ELF-1 (cell line): ENCODE results near the gene GLI1.
"Not testable (repeated sequence)": the region's sequence is repeated elsewhere in the genome, so short reads cannot be mapped to it uniquely, and the experiment has no call there.

Source experiments
- DNase-seq: peaks from one replicate; pipeline ENCODE4 v3.0.0-alpha.2; 2016; ENCODE audit warnings: low read depth, low spot score

Gene GLI1

GRCh38 chr12:57497223-57498131 lies 37.9 kb downstream of the GLI1 start:
- DNase-seq, result no peak

GRCh38 chr12:57498132-57498502 lies 38.5 kb downstream of the GLI1 start:
- DNase-seq, result no peak

- DNase-seq, result no peak
These were observed 39.0 kb downstream of the GLI1 start for GRCh38 chr12:57498571-57498970.

- DNase-seq, result no peak
These were observed 40.6 kb downstream of the GLI1 start for GRCh38 chr12:57500213-57500612.

GRCh38 chr12:57502311-57502969 lies 42.9 kb downstream of the GLI1 start:
- not testable (repeated sequence) for DNase-seq

DNA sequence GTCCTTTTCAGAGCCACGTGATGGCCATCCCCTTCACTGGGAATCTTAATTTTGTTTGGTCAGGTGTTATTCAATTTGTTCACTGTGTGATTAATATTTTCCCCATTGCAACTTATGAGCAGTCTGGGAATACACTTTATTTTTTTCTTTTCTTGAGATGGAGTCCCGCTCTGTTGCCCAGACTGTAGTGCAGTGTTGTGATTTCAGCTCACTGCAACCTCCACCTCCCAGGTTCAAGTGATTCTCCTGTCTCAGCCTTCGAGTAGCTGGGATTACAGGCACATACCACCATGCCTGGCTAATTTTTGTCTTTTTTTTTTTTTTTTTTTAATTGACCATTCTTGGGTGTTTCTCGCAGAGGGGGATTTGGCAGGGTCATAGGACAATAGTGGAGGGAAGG lies 47.0 kb downstream of the GLI1 start:
- DNase-seq, result not testable (repeated sequence)

- DNase-seq, result not testable (repeated sequence)
These were observed 48.2 kb downstream of the GLI1 start for GRCh38 chr12:57507796-57508195.

DNA sequence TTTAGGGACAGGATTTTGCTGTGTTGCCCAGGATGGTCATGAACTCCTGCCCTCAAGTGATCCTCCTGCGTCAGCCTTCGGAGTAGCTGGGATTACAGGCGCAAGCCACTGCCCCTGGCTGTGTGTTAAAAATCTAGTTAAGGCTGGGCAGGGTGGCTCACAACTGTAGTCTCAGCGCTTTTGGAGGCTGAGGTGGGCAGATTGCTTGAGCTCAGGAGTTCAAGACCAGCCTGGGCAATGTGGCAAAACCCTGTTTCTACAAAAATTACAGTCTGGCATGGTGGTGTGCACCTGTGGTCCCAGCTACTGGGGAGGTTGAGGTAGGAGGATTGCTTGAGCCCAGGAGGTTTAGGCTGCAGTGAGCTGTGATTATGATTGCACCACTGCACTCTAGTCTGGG lies 51.6 kb downstream of the GLI1 start:
- no peak for DNase-seq

- DNase-seq, result no peak
These were observed 52.2 kb downstream of the GLI1 start for GRCh38 chr12:57511588-57512325.

- no peak for DNase-seq
These were observed 53.1 kb downstream of the GLI1 start for GRCh38 chr12:57512665-57513064.

DNA sequence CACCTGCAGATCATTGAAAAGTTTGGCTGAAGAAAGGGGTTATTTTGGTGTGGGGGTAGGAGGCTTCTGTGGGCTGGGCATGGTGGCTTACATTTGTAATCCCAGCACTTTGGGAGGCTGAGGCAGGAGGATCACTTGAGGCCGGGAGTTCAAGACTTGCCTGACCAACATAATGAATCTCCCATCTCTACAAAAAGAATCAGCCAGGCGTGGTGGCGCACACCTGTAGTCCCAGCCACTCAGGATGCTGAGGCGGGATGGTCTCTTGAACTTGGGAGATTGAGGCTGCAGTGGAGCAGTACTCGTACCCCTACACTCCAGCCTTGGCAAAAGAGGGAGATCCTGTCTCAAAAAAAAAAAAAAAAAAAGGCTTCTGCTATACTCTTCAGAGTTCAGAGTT lies 53.7 kb downstream of the GLI1 start:
- DNase-seq, result no peak

DNA sequence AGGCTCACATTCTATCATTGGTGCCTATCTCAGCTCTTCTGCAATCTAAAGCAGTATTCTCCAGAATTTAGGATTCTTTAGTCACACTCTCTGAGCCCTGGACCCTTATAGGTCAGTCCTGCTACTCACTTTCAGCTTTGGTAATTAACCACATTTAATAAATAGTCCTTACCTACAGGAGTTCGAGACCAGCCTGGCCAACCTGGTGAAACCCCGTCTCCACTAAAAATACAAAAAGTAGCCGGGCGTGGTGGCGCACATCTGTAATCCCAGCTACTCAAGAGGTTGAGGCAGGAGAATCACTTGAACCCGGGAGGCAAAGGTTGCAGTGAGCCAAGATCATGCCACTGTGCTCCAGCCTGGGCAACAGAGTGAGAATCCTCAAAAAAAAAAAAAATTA lies 54.1 kb downstream of the GLI1 start:
- DNase-seq, result not testable (repeated sequence)

- not testable (repeated sequence) for DNase-seq
These were observed 54.7 kb downstream of the GLI1 start for GRCh38 chr12:57514246-57514645.

GRCh38 chr12:57514720-57515407 lies 55.3 kb downstream of the GLI1 start:
- DNase-seq, result no peak

- no peak for DNase-seq
These were observed 55.9 kb downstream of the GLI1 start for GRCh38 chr12:57515408-57515933.

DNA sequence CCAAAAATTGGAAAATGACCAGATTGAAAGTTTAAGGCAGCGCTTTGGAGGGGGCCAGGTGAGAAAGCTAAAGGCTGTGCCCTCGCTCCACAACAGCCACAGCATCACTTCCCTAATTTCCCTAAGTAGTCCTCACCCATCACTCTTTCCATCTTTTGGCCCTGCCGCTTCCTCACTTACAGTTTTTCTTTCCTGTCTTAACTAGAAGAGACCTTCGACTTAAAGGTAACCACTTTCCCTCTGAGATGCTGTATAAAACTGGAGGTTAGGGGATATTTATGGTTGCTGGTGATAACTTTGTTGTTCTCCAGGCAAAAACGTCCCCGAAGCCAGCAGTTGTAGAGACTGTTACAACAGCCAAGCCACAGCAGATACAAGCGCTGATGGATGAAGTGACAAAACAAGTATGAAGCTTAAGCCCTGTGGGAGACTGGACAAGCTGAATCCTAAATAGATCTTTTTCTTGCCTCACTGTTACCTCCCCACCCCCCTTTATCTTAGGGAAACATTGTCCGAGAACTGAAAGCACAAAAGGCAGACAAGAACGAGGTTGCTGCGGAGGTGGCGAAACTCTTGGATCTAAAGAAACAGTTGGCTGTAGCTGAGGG lies 56.5 kb downstream of the GLI1 start:
- no peak for DNase-seq

DNA sequence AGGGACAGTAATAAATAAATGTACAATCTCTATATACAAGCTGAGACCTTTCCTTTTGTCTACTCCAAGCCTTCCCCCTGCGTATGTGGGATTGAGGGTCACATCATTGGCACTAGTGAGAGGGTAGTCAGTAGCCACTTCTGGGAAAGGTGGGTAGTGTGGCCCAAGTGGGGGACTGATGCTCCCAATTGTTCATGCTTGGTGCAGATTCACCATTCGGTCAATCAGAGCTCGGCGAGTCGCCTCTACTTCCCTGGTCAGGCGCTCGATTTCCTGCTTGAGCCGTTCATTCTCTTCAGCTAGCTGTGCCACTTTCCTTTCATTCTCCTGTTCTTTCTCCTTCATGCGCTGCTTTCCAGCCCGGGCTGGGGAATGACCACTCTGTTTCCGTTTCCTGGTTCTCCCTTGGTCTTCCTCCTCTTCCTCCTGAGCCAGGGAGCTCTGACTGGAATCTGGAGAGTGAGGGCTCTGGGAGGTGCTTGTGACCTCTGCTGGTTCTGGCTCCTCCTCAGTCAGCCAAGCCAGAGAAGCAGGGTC lies 57.1 kb downstream of the GLI1 start:
- no peak for DNase-seq

GRCh38 chr12:57517187-57517586 lies 57.6 kb downstream of the GLI1 start:
- no peak for DNase-seq

DNA sequence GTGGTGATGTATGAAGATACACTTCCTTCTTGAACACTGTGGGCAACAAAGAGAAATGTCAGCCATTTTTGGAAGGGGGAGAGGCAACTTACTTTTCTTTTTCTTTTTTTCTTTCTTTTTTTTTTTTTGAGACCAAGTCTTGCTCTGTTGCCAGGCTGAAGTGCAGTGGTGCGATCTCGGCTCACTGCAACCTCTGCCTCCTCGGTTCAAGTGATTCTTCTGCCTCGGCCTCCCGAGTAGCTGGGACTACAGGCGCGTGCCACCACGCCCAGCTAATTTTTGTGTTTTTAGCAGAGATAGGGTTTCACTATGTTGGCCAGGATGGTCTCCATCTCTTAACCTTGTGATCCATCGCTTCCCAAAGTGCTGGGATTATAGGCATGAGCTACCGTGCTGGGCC lies 58.1 kb downstream of the GLI1 start:
- not testable (repeated sequence) for DNase-seq

GRCh38 chr12:57518176-57518919 lies 58.8 kb downstream of the GLI1 start:
- DNase-seq, result no peak
